ENCODE results near the gene RSPO3.

GRCh38 chr6:127202676-127203075 lies 84.2 kb downstream of the RSPO3 start:
- TF ChIP-seq ZFP3 (CRISPR knock-in tag; IDR thresholded peaks at IDR 0.05) (no peak), CREB5 (CRISPR knock-in tag; IDR thresholded peaks at IDR 0.05; ENCODE audit: low read depth) (no peak), ESRRG (CRISPR knock-in tag; IDR thresholded peaks at IDR 0.05) (no peak), RARB (CRISPR knock-in tag; IDR thresholded peaks at IDR 0.05) (no peak), SNAI2 (CRISPR knock-in tag; IDR thresholded peaks at IDR 0.05) (no peak), PPARA (CRISPR knock-in tag; IDR thresholded peaks at IDR 0.05; ENCODE audit: borderline replicate concordance) (no peak)

Data from SK-N-SH treated with all-trans-retinoic acid at 6 μM for 48 hours (cell line).